ENCODE results near the gene CAMTA1.

CAMTA1 gene

DNA sequence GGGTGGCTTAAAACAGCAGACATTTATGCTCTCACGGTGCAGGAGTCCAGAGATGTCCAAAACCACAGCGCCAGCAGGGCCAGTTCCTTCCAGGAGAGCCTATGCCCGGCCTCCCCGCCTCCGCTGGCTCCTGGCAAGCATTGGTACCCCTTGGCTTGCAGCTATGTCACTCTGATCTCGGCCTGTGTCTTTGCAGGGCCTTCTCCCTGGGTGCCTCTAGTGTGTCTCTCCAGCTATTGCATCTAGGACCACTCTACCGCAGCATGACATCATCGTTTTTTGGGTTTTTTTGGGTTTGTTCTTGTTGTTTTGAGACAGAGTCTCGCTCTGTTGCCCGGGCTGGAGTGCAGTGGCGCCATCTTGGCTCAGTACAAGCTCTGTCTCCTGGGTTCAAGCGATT is 788.2 kb downstream of the CAMTA1 start:
- DNase-seq (ENCODE audit: insufficient read length, low spot score) = no peak
- TF ChIP-seq, protein P1, sequence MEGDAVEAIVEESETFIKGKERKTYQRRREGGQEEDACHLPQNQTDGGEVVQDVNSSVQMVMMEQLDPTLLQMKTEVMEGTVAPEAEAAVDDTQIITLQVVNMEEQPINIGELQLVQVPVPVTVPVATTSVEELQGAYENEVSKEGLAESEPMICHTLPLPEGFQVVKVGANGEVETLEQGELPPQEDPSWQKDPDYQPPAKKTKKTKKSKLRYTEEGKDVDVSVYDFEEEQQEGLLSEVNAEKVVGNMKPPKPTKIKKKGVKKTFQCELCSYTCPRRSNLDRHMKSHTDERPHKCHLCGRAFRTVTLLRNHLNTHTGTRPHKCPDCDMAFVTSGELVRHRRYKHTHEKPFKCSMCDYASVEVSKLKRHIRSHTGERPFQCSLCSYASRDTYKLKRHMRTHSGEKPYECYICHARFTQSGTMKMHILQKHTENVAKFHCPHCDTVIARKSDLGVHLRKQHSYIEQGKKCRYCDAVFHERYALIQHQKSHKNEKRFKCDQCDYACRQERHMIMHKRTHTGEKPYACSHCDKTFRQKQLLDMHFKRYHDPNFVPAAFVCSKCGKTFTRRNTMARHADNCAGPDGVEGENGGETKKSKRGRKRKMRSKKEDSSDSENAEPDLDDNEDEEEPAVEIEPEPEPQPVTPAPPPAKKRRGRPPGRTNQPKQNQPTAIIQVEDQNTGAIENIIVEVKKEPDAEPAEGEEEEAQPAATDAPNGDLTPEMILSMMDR (IDR thresholded peaks at IDR 0.05; ENCODE audit: insufficient read depth, missing control alignments) = no peak
- no peak for FAIRE-seq

DNA sequence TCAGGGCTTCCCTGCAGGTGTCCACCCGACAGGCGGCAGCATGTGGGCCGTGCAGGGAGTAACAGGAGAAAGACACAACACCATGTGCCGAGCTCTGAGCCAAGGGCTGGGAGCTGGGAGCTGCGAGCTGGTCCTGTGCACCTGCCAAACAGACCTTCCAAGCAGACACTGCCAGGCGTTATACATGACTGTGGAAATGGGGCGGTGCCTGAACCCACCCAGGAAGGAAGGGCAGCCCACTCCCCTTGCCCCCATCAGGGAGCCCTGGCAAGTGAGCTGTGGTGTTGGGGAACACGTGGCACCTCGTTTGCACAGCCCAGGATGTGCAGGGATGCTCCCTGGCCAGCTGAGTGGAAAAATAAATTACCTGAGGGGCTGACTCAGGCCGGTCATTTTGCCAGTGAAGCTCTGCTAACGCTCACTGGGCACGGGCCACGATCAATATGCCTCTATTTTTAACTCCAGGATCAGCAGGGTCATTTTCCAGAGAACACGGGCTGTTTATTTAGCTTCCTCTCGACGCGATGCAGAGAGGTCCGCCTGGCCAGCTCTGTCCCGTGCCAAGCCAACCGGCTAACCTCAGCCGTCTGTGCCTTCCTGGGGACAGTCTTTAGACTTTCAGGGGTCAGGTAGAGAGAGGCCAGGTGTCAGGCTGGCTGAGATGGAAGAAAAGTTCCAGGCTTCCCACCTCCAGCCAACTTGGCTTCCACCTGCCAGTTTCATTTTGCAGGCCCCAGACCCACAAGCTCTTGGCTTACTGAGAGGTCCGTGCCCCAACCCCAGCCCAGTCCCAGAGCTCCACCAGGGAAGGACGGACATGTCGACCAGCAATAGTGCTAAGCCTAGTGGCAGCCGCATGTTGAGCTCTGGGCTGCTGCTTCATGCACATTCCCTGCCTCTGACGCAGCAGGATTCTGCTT is 789.1 kb downstream of the CAMTA1 start:
- DNase-seq (ENCODE audit: insufficient read length, low spot score) = no peak
- TF ChIP-seq, protein P1 (IDR thresholded peaks at IDR 0.05; ENCODE audit: insufficient read depth, missing control alignments) = no peak
- no peak for FAIRE-seq

DNA sequence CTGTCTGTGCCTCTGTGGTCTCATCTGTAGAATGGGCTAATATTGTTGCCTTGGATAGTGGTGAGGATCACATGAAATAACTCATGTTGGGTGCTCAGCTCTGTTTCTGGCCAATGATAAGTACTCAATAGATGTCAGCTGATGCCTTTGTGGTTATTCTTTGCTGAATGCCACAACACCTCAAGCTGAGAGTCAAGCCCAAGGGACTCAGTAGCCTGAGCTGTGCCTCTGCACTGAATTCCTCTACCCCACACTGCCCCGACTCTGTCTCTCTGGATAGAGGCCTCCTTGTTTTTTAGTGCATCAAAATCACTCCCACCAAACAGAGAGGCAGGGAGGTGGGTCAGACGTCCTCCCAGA is 789.8 kb downstream of the CAMTA1 start:
- DNase-seq (ENCODE audit: insufficient read length, low spot score) (no peak), FAIRE-seq (no peak)
- TF ChIP-seq, protein P1 (IDR thresholded peaks at IDR 0.05; ENCODE audit: insufficient read depth, missing control alignments) = no peak

DNA sequence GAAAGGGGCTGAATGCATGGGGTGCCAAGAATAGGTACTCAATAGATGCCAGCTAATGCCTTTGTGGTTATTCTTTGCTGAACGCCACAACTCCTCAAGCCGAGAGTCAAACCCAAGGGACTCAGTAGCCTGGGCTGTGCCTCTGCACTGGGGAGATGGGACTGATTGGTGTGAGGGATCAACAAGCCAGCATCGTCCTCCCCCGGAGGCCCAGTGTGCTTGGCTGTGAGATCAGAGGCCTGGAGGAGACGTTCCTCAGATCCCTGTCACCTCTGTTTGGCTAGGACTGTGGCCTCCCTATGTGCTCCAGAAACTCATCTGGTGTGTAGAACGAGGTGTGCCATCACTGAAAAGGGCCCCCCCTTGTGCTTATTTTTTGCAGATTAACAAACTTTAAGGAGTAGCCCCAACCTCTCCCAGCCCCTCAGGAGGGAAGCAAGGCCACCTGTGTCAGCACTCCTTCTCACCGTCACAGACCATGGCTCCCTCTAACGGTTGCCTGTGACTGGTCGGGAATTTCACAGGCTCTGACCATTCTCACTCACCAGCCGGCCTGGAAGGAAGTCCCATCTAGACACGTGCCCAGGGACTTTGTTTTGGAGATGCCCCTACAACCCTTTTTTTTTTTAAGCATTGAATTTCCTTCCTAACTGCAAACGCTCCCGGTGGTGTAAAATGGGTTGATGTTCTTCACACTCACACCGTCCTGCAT is 791.8 kb downstream of the CAMTA1 start:
- no peak for DNase-seq (ENCODE audit: insufficient read length, low spot score)
- no peak for FAIRE-seq
- TF ChIP-seq, protein P1 (IDR thresholded peaks at IDR 0.05; ENCODE audit: insufficient read depth, missing control alignments) = peak; percentile 10

DNA sequence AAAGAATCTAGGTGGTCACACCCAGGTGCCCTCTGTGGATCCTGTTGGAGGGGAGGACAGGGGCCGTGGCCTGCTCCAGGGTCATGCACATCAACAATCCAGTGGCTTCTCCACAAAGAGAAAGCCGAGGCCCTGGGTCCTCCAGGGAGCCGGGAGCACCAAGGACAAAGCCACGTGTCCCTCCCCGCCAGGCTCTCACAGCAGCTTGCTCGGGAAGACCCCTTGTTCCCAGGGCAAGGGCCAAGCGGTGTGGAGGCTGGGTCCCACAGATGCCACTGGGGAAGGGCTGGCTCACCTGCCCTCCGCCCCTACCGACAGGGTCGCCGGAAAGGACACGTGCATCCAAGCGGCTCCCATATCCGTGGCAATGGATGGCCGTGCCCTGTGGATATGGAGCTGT is 793.0 kb downstream of the CAMTA1 start:
- FAIRE-seq (no peak), DNase-seq (ENCODE audit: insufficient read length, low spot score) (no peak)
- TF ChIP-seq, protein P1 (IDR thresholded peaks at IDR 0.05; ENCODE audit: insufficient read depth, missing control alignments) = no peak

DNA sequence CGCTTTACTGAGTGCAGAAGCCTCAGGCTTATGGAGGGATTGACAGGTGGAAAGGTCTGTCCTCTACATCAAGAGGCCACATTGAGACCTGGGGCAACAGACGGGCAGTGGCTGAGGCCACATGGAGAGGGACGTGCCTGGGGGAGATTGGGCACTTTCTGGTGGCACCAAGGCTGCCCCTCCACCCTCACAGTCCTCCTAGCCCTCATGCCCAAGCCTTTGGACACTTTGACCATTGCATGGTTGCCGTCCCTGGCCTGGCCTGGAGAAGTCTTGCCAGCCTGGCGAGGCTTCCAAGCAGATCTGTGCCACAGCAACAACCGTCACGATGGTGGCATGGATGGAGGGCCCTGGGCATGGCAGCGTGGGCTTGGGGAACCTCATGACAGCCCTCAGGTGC is 793.8 kb downstream of the CAMTA1 start:
- DNase-seq (ENCODE audit: insufficient read length, low spot score) (no peak), FAIRE-seq (no peak)
- TF ChIP-seq, protein P1 (IDR thresholded peaks at IDR 0.05; ENCODE audit: insufficient read depth, missing control alignments) = no peak
